Thyroid gland (tissue), 4 donors: ENCODE measurements around the gene RPS6KA5. TPM values are rescaled to one million over a fixed set of nuclear protein-coding genes. Genes with fewer than 3 reads are reported as not detected.
"Not testable (repeated sequence)": the region's sequence is repeated elsewhere in the genome, so short reads cannot be mapped to it uniquely, and the experiment has no call there.

Experiments used
- DNase-seq, 2 donors: peaks; one replicate each; pipeline ENCODE4 v3.0.0-alpha.2; 2019
- H3K27ac ChIP-seq, 3 donors: fragments of 200-600 bp; sonication (generic); 1 replicate in 2 of 3; 2 replicates in 1 of 3; pipeline ENCODE4 v1.5.1; 2016 to 2019; ENCODE audit warnings: mild to moderate bottlenecking in 1 of 3, moderate library complexity in 1 of 3
- H3K27me3 ChIP-seq: fragments of 200-600 bp; sonication (generic); one replicate; pipeline ENCODE4 v1.5.1; 2019
- H3K36me3 ChIP-seq, 2 donors: fragments of 200-600 bp; sonication (generic); one replicate each; pipeline ENCODE4 v1.5.1; 2016 to 2019
- H3K4me1 ChIP-seq, 2 donors: fragments of 200-600 bp; sonication (generic); one replicate each; pipeline ENCODE4 v1.5.1; 2017 to 2019
- H3K4me3 ChIP-seq, 3 donors: fragments of 200-600 bp; sonication (generic); replicated peaks in 1 of 3; 1 replicate in 2 of 3; 2 replicates in 1 of 3; pipeline ENCODE4 v1.5.1; 2016; ENCODE audit warnings: mild to moderate bottlenecking in 1 of 3
- H3K9me3 ChIP-seq: fragments of 200-600 bp; sonication (generic); one replicate; pipeline ENCODE4 v1.5.1; 2017
- CTCF ChIP-seq, 6 experiments: fragments of 200-600 bp in 3 of 6; fragments of 450-650 bp in 3 of 6; sonication (generic) in 3 of 6; IDR thresholded peaks; one replicate each; pipeline ENCODE4 v1.5.1; 2016 to 2019; ENCODE audit warnings: antibody characterized with exemption in 6 of 6, mild to moderate bottlenecking in 2 of 6, inconsistent platforms in 1 of 6, moderate library complexity in 1 of 6
- POLR2A ChIP-seq, 2 donors: fragments of 450-650 bp; IDR thresholded peaks; one replicate each; pipeline ENCODE4 v1.6.1; 2017; ENCODE audit warnings: antibody characterized with exemption in 2 of 2, mild to moderate bottlenecking in 2 of 2, moderate library complexity in 1 of 2
- WGBS, 2 donors: methylation state at CpG; one replicate each; pipeline ENCODE4 v1.1.5; 2017; 5-methylcytosine and 5-hydroxymethylcytosine counted together
- intact Hi-C: fragments of 100-400 bp; cut with DNase I; formaldehyde crosslinking; loops from one replicate; pipeline ENCODE4 v1.15.1; 2023
- total RNA-seq, 4 donors: library from RNA; depleted of rRNA; stranded (reverse); fragments of >200 nt; gene quantifications; one replicate each; pipeline ENCODE4 v1.2.3, GENCODE V29; 2016

Gene RPS6KA5
- total RNA-seq, 4 donors from 2014 or later, result 6.4 to 17.4 (median 8.9) TPM

DNA sequence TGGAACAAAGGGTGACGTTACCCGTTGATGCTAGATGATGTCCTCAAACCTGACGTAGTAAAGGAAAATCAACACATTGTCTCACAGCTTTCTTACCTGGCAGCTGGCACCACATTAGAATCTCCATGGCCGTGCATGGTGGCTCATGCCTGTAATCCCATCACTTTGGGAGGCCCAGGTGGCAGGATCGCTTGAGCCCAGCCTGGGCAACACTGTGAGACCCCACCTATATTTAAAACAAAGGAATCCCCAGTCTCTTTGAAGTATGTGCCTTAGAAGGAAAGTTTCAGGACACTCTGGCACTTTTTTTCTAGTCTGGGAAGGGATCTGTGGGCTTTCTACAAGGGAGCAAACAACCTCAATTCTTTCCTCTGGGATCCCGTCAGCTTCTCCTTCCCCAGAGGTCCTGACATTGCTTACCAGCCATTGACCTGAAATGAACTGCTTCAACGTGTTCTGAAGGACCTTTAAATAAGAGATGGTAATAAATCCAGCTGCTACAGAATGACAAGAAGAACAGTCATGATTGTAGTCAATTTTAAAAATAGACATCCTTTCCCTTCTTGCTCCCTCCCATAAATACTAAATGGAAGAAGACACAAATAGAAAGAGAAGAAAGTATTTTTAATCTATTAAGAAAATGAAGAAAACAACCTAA, 210.5 kb downstream of the RPS6KA5 start:
- Histone ChIP-seq H3K27me3 (no peaks in the 10 kb centered on the region), H3K4me3 (no peak overlapping the region), H3K36me3 (no peaks in the 10 kb centered on the region), H3K9me3 (no peaks in the 10 kb centered on the region), H3K27ac (no peak overlapping the region), H3K4me1 (no peaks in the 10 kb centered on the region)
- WGBS, 2 donors, result 82 to 85% methylated on average over 7 of the region's 7 CpGs
- no peak for DNase-seq
- TF ChIP-seq CTCF (IDR thresholded peaks at IDR 0.05) (no peak), POLR2A (IDR thresholded peaks at IDR 0.05) (no peak)
- intact Hi-C loops, result no loop called here

DNA sequence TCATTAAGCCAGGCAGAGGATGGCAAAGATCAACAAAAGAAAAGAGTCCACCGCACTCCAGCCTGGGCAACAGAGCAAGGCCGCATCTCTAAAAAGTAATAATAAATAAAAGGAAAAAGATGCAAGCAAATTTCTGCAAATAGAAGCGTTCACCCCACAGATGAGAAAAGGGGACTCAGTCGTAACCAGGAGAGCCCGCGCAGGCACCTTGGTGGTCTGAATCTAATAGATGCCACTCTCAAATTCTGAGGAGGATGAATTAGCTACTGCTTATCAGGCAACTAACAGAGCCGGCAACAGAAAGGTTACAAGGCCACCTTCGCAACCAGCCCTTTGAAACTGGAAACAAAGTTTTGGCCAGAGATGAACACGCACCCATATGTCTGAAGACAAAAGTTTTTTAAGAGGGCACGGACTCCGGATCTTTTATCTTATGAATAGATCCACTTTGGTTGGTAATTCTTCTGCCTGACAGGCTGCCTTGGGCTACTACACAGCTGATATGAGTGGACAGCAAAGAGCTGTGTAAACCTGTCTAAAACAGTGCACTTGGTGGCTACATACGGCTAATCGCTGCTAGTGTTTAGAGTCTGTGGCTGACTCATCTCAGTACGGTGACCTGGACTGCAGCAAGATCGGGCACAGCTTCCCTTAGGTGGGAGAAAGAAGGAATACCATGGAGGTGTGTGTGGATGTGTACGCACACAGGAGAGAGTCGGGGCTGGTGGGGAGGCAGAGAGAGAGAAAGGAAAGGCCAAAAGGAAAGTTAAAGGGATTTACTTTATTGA, 211.3 kb downstream of the RPS6KA5 start:
- no peak for TF ChIP-seq CTCF (IDR thresholded peaks at IDR 0.05)
- TF ChIP-seq POLR2A (IDR thresholded peaks at IDR 0.05), result no peak
- Histone ChIP-seq H3K27ac (no peak overlapping the region), H3K4me1 (no peaks in the 10 kb centered on the region), H3K4me3 (no peak overlapping the region), H3K27me3 (no peaks in the 10 kb centered on the region), H3K9me3 (no peaks in the 10 kb centered on the region), H3K36me3 (no peaks in the 10 kb centered on the region)
- intact Hi-C loops, result no loop called here
- no peak for DNase-seq
- 90 to 91% methylated on average over 17 of the region's 17 CpGs for WGBS, 2 donors

DNA sequence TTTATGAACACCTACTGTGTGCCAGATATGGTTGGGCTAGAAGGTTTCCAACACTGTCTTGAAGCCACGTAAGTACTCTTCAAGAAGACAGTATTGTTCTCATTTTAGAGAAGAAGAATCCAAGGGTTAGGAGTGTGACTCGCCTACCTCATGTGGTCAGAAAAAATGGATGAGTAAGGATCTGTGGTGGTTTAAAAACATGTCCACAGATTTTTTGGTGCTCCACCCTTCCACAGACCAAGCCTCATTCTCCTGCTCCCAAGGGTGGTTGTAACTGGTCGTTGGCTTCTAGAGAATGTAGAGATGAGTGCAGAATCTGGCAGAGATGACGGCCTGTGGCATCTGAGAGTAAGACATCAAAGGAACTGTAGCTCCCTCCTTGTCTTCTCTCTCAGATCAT, 213.9 kb downstream of the RPS6KA5 start:
- no peak for DNase-seq
- intact Hi-C loops, result no loop called here
- WGBS, 2 donors, result 88 to 93% methylated on average over 4 of the region's 4 CpGs

DNA sequence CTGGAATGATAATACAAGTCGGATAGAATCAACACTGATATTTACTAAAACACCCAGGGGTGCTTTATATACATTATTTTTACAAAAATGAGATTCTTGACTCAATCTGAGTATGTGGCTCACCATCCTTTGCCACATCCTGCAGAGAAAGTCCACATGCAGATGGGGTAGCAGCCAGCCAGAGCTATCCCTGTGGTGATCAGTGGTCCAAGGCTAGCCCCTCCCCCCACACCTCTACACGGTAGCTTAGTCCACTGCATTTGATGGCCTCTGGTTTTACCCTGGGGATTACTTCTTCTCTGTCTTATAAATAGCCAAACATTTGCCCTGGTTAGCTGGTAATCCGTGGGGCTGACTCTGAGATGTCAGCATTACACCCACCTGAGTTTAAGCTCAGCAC, 216.1 kb downstream of the RPS6KA5 start:
- 81 to 93% methylated on average over 3 of the region's 3 CpGs for WGBS, 2 donors
- Histone ChIP-seq H3K27me3 (no peaks in the 10 kb centered on the region), H3K27ac (no peak overlapping the region), H3K4me3 (no peak overlapping the region), H3K36me3 (no peaks in the 10 kb centered on the region), H3K4me1 (no peaks in the 10 kb centered on the region), H3K9me3 (no peaks in the 10 kb centered on the region)
- no peak for TF ChIP-seq CTCF (IDR thresholded peaks at IDR 0.05)
- TF ChIP-seq POLR2A (IDR thresholded peaks at IDR 0.05), result no peak
- intact Hi-C loops, result no loop called here
- no peak for DNase-seq

More for the DNA sequence above, 213.9 kb downstream of the RPS6KA5 start:
- H3K9me3 ChIP-seq, result no peaks in the 10 kb centered on the region
- H3K4me1 ChIP-seq, result no peaks in the 10 kb centered on the region
- no peak for TF ChIP-seq POLR2A (IDR thresholded peaks at IDR 0.05)
- TF ChIP-seq CTCF (IDR thresholded peaks at IDR 0.05), result no peak
- H3K4me3 ChIP-seq, result no peak overlapping the region
- no peaks in the 10 kb centered on the region for H3K27me3 ChIP-seq
- H3K36me3 ChIP-seq, result no peaks in the 10 kb centered on the region
- no peak overlapping the region for H3K27ac ChIP-seq

- Histone ChIP-seq H3K27ac (no peak overlapping the region), H3K9me3 (no peaks in the 10 kb centered on the region), H3K4me3 (no peak overlapping the region), H3K27me3 (no peaks in the 10 kb centered on the region), H3K4me1 (no peaks in the 10 kb centered on the region), H3K36me3 (no peaks in the 10 kb centered on the region)
- intact Hi-C loops, result no loop called here
- DNase-seq, result no peak
- WGBS, 2 donors, result 68 to 75% methylated on average over 6 of the region's 6 CpGs
- TF ChIP-seq POLR2A (IDR thresholded peaks at IDR 0.05) (no peak), CTCF (IDR thresholded peaks at IDR 0.05) (no peak)
Measured at GRCh38 chr14:90842726-90843125, 217.7 kb downstream of the RPS6KA5 start.

GRCh38 chr14:90840667-90841066, 219.8 kb downstream of the RPS6KA5 start:
- 95 to 97% methylated on average over 4 of the region's 4 CpGs for WGBS, 2 donors
- intact Hi-C loops, DNase-seq: not testable (repeated sequence)

More at GRCh38 chr14:90840667-90841066, 219.8 kb downstream of the RPS6KA5 start:
- H3K9me3 ChIP-seq, H3K4me3 ChIP-seq, H3K36me3 ChIP-seq, H3K4me1 ChIP-seq, H3K27ac ChIP-seq, H3K27me3 ChIP-seq: not testable (repeated sequence)
